GM12872 (cell line): ENCODE measurements around the gene TRABD2A.
A peak's percentile ranks its signal among the peaks of the same experiment; 100 is the strongest.

Experiments
- CTCF ChIP-seq: IDR thresholded peaks from 3 replicates; pipeline ENCODE4 v1.5.1; 2011; ENCODE audit warnings: low read depth, mild to moderate bottlenecking, low read length, moderate library complexity; ENCODE audit not compliant: insufficient read depth

Gene TRABD2A

GRCh38 chr2:84880645-84881521, at the start of gene TRABD2A:
Gene TRABD2A, minus strand, starts transcription at chr2:84881084. Its CDS starts 45 bp downstream, at chr2:84881039.
- no peak for TF ChIP-seq CTCF

- no peak for TF ChIP-seq CTCF
Measured at GRCh38 chr2:84927275-84927627, 46.4 kb upstream of the TRABD2A start.

- TF ChIP-seq CTCF: peak; percentile 98
Measured at GRCh38 chr2:84925724-84926376, 45.0 kb upstream of the TRABD2A start.

- no peak for TF ChIP-seq CTCF
Measured at GRCh38 chr2:84925336-84925723, 44.4 kb upstream of the TRABD2A start.

- TF ChIP-seq CTCF: no peak
Measured at GRCh38 chr2:84924173-84925106, 43.6 kb upstream of the TRABD2A start.

- TF ChIP-seq CTCF: no peak
Measured at GRCh38 chr2:84923009-84923408, 42.1 kb upstream of the TRABD2A start.

GRCh38 chr2:84919885-84920580, 39.1 kb upstream of the TRABD2A start:
- no peak for TF ChIP-seq CTCF
